Fibroblast of skin of right biceps (primary cell): ENCODE results near the gene ARHGDIA.
"Not testable (repeated sequence)": the region's sequence is repeated elsewhere in the genome, so short reads cannot be mapped to it uniquely, and the experiment has no call there.

Experiments used
- DNase-seq: peaks from one replicate; pipeline ENCODE4 v3.0.0-alpha.2; 2013

The ARHGDIA gene

DNA sequence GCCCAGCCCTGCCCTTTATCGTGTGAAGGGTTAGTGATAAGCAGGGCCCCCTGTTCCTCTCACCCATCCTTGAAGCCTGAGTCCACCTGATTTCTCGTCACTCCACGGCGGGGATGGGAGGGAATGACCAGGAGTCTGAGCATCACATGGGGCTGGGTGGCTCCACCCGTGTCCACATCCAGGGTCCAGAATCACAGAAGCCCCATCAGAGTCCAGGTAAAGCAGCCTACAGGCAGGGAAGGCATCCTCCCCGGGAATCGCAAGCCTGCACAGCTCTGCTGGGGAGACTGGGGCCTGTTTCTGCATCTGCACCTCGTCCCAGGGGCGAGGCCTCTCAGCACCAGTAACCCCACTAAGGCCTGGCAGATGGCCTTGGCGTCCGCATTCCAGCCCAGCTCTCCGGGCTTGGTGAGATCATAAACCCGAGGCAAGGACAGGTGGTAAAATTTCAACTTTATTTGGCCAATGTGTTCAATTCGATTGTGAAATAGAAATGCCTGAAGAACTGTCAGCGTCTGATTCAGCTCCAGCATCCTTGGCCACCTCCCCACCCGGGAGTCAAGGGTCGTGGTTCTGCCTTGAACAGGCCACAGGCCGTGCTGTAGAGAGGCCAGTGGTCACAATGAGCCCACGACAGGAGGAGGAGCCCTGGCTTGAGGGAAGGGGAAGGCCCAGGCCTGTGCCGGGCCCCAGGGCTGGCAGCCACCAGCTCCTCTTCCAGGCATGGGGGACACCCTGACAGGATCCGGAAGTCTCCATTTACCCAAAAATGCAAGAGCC, 28.2 kb downstream of the ARHGDIA start:
- no peak for DNase-seq

DNA sequence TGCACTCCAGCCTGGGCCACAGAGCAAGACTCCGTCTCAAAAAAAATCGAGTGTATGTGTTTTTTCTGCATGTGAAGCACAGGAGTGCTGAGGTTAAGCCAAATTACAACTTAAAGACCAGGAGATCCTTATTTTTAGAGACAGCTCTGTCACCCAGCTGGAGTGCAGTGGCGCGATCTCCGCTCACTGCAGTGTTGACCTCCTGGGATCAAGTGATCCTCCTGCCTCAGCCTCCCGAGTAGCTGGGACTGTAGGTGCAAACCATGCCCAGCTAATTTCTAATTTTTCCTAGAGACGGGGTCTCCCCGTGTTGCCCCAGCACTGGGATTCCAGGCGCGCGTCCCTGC, 28.8 kb downstream of the ARHGDIA start:
- no peak for DNase-seq

DNA sequence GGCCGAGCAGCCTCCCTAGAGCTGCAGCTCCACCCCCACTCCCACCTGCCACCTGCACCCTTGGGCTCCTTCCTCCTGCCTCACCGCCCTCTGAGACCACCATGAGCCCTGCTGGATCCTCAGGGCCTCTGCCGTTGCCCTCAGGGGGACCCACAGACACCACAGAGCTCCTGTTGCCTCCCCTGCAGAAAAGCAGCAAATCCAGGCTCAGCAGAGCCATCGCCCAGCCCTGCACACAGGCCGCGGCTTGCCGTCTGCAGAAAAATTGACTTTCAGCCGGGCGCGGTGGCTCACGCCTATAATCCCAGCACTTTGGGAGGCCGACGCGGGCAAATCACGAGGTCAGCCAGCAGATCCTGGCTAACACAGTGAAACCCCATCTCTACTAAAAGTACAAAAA, 29.3 kb downstream of the ARHGDIA start:
- DNase-seq: no peak

DNA sequence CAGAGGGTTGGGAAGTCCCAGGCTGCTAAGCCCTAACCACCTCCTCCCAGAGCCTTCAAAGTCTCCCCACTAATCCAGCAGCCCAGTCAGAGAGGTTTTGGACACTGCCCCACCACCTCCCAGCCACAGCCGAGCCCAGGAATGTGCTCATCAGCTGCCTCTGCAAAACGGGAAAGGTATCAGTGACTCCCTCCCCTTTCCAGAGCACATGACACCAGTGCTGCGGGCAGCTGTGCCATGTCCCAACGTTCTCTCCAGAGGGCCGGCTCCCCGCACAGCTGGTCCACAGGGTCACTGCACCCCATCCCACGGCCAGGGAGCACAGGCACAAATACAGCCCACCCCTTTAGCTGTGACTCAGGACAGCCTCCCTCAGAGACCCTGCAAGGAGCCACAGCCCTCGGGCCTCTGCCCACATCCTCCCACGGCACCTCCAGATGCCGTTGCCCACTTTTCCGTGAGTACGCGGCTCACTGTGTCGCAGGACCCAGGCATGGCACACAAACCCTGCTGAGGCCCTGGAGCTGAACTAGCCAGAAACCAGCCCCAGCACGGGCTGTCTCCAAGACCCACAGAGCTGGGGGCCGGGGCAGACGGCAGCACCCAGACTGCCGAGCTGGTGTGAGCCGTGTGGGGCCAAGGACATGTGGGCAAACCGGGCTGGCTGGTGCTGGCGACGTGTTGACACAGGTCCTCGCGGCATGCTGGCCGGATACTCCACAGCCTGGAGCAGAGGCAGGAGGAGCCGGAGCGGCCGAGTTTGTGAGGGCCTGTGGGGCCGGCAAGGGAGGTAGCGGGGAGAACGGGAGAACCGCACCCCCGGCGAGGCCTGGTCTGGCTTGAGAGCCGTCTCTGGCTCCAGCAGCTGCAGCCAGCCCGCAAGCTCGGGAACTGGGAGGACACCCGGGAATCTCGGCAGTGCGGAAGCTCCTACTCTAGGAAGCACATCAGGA, 30.0 kb downstream of the ARHGDIA start:
- no peak for DNase-seq

DNA sequence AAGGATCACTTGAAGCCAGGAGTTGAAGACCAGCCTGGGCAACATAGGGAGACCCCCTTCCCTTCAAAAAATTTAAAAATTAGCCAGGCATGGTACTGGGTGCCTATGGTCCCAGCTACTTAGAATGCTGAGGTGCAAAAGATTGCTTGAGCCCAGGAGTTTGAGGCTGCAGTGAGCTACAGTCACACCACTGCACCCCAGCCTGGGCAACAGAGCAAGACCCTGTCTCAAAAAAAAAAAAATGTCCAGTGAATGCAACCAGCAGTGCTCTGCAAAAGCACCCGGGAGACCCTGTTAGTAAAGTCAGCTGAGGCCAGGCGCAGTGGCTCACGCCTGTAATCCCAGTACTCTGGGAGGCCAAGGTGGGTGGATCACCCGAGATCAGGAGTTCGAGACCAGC, 31.1 kb downstream of the ARHGDIA start:
- DNase-seq: not testable (repeated sequence)

DNA sequence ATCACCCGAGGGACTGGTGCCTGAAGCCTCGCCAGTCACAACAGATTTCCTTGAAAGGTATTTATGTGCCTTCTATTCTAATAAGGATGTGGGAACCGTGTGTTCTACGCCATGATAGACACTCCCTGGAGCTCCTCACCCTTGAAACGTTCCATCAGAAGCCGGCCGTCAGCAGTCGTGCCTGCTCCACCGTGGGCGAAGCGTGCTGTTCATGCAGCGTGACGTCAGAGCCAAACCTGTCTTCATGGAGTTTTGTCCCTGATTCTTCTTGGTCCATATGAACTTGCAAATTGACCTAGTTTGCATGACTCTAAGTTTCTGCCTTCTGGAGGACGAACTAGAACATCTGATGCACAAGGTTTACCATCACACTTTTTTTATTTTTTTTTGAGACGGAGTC, 31.8 kb downstream of the ARHGDIA start:
- no peak for DNase-seq

DNA sequence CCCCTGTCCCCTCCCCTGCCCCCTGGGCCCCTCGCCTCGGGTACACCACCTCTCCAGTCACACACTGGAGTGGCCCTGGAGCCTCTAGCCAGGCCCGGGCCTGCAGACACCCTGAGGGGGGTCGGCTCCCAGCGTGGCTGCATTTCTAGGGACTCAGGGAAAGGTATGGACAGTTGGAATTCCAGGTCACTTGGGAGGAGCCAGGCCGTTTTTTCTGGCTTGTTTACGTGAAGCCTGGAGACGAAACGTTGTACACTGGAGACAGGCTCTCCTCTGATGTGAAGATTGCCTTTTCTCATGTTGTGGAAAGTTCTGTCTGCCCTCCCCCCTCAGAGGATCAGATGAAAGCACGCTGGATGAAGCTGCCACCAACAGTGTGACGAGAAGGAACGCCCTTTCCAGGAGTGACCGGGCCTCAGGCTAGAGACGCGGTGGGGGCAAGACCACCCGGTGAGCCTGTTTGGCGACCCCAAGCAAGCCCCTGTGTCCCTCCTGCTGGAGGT, 32.3 kb downstream of the ARHGDIA start:
- DNase-seq: no peak

DNA sequence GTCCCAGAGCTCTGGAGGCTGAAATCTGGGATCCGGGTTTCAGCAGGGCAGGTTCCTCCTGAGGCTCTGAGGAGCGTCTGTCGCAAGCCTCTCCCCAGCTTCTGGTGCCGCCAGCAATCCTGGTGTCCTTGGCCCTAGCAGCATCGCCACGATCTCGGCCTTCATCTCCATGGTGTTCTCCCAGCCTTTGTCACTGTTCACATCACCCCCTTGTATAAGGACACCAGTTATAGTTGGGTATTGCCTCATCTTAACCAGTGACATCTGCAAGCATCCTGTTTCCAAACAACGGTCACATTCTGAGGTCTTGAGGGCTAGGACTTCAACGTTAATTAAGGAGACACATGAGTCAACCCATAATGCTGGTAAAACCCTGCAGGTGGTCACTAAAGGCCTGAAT, 33.5 kb downstream of the ARHGDIA start:
- DNase-seq: peak; percentile 12

DNA sequence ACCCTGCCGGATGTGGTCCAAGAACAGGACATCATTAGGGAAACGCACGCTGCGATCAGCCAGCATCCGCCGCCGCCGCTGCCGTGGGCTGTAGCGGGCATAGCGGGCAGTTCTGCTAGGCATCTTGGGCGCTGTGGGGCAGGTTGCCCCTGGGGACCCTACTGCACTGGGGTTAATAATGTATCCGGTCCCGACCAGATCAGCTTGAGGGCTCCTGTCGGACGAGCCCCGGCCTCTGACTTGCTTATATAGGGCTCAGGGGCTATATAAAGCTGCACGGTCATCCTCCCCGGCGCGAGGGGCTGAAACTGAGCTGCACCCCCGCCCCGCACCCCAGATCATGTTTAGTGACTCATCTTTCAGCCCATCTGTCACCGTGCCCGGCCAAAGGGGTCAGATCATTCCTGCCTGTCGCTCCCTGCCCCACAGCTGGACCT, 36.3 kb downstream of the ARHGDIA start, which contains the start of gene PPP1R27:
PPP1R27 (minus strand) TSS at position 220 of the 437 bp plus-strand sequence; CDS start at position 123, 97 bp downstream.
- DNase-seq: no peak

DNA sequence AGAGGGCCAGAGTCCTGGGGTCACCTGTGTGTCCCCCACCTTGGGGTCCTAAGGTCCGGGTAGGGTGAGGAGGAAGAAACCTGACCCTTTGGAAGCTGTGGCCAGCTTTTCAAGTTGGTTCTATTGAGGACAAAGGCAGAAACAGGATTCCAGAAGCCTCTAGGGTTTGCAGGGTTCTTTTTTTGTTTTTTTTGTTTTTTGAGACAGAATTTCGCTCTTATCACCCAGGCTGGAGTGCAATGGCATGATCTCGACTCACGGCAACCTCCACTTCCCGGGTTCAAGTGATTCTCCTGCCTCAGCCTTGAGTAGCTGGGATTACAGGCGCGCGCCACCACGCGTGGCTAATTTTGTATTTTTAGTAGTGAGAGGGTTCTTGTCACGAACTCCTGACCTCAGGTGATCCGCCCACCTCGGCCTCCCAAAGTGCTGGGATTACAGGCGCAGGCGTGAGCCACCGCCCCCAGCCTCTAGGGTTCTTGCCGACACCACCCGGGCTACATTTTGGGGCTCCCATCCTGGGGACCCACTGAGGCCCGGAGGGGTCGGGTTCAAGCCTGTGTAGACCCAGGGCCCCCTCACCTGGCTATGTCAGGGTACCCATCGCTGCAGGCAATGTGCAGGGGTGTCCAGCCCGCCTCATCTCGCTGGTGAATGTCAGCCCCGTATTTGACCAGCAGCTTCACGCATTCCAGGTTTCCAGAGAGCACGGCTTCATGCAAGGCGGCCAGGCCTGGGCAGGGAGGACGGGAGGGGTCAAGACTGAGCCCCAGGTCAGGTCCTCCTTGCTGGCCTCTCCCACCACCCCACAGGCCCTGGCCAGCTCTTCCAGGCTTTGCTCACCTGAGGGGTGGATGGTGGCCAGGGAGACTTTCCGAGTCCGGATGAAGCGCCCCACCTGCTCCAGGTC, 37.0 kb downstream of the ARHGDIA start:
- DNase-seq: no peak

DNA sequence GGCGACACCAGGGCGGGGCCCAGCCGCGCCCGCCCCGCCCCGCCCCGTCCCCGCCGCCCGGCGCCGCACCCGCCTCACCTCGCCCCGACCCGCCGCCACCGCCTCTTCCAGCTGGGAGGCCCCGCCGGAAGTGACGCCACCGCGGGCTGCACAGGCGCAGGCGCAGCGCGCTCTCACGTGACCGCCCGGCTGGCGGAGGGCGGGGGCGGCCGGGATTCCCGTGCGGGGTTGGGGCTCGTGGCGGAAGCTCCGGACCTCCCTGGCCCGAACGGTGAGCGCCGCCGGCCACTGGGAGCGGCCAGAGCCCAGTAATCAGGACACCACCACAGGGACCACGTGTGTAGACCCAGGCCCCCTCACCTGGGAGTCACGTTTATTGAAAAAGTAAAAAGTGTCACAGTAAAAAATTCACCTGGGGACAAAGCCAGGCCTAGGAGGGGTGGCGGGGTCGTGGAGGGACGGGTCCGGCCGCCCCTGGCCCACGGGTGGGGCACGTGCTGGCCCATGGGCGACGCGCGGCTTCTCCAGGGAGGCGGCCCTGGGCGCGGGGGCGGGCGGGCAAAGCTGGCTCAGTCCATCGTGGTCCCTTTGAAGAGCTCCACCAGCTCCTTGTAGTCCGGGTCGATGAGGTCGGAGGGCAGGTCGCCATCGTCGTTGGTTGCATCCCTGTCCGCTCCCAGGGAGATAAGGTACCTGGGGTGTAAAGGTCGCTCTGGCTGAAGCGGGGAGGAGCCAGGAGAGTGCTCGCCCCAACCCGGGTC, 37.8 kb downstream of the ARHGDIA start, which contains the start of gene MCRIP1:
MCRIP1 (minus strand) TSS at position 132 of the 761 bp plus-strand sequence. CDS start 8,785 bp downstream, outside the sequence.
- peak; percentile 93 for DNase-seq

DNA sequence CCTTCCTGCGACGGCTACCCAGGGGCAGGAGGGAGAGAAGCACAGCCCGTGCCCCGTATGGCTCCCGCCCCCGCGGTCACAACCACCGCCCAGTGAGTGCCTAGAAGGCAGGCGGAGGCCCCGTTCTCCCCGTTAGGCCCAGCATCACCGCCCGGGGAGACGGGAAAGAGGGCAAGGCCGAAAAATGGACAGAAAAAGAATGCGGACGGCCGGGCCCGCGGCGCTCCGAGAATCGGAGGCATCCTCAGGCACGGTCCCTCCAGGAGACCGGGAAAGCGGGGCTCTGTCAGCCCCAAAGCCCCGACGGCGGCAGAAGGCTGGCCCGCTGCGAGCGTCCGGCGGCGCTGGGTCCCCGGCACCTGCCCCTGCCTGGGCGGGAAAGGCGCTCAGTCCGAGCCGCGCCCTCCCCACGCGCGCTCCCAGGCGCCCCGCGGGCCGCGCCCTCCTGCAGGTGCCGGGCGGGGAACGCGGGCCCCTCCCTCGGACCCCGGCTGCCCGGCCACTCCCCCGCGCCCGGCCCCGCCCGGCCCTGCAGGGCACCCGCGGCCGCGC, 38.5 kb downstream of the ARHGDIA start:
- no peak for DNase-seq

DNA sequence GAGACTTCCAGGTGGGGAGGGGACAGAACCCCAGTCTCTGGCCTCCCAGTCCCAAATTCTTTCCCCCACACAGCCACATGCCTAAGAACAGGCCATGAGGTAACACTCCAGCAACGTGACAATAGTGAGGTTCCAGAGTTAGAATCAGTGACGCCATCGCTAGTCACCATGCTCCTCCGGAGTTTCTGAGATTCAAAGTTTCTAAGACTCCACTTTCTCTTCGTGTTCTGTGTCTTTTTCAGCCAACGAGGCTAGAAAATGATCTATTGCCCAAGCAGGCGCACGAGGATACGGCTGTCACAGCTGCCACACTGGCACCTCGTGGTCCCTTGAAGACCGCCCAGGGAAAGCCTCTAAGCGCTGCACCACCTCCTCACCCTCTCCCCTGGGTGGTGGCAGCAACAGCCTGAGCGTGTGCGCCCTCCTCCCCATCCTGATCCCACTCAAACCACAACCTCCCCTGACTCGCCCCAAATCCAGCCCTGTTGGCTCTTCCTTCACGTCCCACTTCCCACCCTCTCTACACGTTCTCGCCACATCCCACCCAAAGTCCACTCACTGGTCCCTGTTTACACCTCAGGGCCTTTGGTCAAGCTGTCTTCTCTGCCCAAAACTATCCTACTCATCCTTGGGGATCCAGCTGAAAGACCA, 39.1 kb downstream of the ARHGDIA start:
- peak; percentile 53 for DNase-seq

DNA sequence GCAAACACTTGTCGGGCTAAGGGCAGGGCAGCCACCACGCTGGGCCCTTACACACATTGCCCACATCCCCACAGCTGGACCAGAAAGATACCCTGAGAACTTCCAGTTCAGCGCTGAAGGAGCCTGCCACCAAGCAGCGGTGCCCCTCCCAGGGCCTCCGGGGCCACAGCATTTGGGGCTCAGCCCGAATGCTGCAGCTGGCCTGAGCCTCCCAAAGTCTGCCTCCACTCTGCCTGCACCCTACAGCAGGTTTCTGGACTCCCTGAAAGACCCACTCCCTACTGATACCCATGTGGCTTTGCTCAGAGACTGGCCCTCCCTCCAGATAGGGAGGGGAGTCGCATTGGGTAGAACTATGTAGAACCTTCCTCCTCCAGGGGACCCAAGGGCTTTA, 39.6 kb downstream of the ARHGDIA start:
- DNase-seq: no peak

DNA sequence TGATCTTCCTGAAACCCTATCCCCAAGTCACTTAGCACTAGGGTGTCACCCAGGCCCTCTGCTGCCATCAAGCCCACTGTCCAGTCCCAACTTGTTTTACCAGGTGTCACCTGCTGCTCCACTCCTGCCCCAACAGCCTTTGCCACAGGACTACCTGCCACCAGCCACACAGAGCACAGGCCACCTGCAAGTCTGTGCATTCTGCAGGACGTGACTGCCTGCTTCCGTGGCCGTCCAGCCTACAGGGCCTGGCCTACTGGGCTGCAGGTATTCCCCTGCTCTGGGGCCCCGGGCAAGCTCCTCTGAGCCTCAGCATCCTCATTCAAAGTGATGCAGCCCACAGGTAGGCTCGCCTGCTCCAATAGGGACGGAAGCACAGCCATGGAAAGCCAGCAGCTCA, 41.3 kb downstream of the ARHGDIA start:
- DNase-seq: no peak

DNA sequence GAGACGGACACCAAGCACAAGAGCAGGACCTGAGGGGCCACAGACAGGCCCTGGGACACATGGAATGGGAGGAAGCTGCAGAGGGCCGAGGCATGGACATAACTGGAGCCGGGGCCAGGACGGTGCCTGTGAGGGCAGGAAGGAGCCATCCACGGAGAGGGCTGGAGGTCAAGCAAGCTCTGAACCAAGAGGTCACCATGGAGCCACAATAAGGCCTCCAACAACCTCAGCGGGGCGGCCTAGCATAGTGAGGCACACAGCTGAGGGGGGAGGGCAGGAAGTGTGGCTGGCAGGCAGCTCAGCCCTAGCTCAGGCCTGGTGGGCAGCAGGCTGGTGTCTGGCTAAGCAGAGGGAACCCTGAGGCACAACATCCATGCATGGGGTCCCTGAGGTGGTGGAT, 42.5 kb downstream of the ARHGDIA start:
- DNase-seq: no peak

DNA sequence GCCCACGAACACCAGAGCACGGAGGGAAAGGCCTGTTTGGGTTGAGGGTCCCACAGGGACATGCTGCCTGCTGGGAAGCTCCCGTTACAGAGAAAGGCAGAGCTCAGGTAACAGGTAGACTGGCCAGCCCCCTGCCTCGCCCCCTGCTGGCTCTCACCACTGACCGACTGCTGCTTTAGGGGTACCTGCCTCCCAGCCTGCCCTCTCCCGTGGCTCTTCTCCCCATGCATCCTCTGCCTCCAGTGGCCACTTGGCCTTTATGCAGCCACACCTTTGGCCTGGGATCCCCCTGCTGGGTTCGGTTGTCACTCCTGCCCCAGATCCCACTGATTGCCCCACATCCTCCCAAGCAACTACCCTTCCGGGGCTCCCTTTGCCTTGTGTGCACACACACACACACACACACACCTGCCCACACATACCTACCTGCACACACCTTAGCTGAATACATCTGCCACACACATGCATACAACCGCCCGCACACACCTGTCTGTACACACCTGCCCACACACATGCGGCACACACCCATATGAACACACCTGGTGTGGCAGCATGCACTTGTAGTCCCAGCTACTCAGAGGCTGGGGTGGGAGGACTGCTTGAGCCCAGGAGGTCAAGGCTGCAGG, 45.2 kb downstream of the ARHGDIA start:
- DNase-seq: no peak

DNA sequence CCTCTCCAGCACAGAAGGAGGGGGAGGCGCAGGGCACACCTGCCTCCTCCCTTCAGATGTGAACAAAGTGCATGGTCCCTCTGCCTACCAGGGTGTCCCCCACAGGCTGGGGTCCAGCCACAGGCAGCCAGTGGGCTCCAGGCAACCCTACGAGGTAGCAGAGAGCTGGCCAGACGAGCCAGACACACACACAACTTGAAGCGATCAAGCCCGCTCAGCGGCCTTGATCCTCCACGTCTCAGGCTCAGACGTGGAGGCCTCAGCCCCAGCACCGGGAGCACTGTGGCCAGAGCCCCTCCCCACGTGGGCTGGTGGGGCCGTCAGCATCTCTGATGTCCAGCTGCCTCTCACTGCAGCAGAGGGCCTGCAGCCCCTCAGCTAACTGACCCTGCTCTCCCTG, 46.5 kb downstream of the ARHGDIA start:
- no peak for DNase-seq

DNA sequence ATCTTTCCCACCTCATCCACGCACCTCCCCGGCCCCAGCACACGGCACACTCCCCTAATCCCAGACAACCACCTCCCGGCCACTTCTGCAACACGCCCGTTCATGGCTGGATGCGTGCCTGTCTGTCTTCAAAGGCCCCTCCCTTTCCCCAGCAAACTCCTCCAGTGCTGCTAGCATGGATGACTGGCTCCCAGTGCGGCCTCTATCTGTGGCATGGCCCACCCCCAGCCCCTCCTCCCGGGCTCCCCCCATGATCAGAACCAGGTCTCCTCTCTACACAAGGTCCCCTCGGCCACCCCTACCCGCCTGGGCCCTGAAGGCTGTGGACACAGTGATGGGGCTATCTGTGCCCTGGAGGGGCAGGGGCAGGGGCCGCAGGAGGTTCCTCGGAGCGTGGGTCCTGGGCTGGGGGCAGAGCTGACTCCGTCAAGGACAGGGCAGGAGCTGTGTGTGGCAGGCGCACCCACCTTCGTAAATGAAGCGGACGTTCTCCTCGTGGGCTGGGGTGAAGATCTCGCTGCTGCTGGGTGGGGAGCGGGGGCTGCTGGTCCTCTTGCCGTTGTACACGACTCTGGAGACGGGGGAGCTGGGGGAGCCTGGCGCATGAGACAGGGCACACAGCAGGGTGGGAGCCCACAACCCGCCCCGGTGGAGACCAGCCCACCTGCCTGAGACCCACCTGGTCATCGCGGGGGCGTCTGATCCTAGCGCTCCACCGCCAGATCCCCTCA, 47.2 kb downstream of the ARHGDIA start:
- DNase-seq: no peak
